ENCODE data around the gene SPATS2L.

GRCh38 chr2:200399636-200400035 is 93.1 kb downstream of the SPATS2L start:
- TF ChIP-seq, protein P1, sequence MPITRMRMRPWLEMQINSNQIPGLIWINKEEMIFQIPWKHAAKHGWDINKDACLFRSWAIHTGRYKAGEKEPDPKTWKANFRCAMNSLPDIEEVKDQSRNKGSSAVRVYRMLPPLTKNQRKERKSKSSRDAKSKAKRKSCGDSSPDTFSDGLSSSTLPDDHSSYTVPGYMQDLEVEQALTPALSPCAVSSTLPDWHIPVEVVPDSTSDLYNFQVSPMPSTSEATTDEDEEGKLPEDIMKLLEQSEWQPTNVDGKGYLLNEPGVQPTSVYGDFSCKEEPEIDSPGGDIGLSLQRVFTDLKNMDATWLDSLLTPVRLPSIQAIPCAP (CRISPR knock-in tag; IDR thresholded peaks at IDR 0.05; ENCODE audit: low read depth) = no peak
- TF ChIP-seq JUN (CRISPR knock-in tag; IDR thresholded peaks at IDR 0.05) (no peak), GFI1 (CRISPR knock-in tag; IDR thresholded peaks at IDR 0.05; ENCODE audit: borderline replicate concordance) (no peak)
- TF ChIP-seq, protein P2, sequence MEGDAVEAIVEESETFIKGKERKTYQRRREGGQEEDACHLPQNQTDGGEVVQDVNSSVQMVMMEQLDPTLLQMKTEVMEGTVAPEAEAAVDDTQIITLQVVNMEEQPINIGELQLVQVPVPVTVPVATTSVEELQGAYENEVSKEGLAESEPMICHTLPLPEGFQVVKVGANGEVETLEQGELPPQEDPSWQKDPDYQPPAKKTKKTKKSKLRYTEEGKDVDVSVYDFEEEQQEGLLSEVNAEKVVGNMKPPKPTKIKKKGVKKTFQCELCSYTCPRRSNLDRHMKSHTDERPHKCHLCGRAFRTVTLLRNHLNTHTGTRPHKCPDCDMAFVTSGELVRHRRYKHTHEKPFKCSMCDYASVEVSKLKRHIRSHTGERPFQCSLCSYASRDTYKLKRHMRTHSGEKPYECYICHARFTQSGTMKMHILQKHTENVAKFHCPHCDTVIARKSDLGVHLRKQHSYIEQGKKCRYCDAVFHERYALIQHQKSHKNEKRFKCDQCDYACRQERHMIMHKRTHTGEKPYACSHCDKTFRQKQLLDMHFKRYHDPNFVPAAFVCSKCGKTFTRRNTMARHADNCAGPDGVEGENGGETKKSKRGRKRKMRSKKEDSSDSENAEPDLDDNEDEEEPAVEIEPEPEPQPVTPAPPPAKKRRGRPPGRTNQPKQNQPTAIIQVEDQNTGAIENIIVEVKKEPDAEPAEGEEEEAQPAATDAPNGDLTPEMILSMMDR (CRISPR knock-in tag; IDR thresholded peaks at IDR 0.05) = no peak
